ENCODE measurements around the gene KLRC3.
"Not testable (repeated sequence)": the region's sequence is repeated elsewhere in the genome, so short reads cannot be mapped to it uniquely, and the experiment has no call there.

KLRC3 gene

GRCh38 chr12:10395390-10395998 is 24.9 kb downstream of the KLRC3 start:
- TF ChIP-seq ZC3H10 (CRISPR knock-in tag; IDR thresholded peaks at IDR 0.05) (no peak), ISL1 (CRISPR knock-in tag; IDR thresholded peaks at IDR 0.05) (no peak), RARB (CRISPR knock-in tag; IDR thresholded peaks at IDR 0.05) (no peak)
- ATAC-seq: no peak

GRCh38 chr12:10394531-10395152 is 25.8 kb downstream of the KLRC3 start:
- ATAC-seq: not testable (repeated sequence)

- ATAC-seq: no peak
- TF ChIP-seq GLIS3 (CRISPR knock-in tag; IDR thresholded peaks at IDR 0.05): no peak
- no peak for TF ChIP-seq CSRNP3 (CRISPR knock-in tag; IDR thresholded peaks at IDR 0.05)
Measured at GRCh38 chr12:10393291-10393690, 27.1 kb downstream of the KLRC3 start.

- no peak for ATAC-seq
- TF ChIP-seq RARB (CRISPR knock-in tag; IDR thresholded peaks at IDR 0.05): no peak
- TF ChIP-seq POU6F1 (CRISPR knock-in tag; IDR thresholded peaks at IDR 0.05; ENCODE audit: borderline replicate concordance, low read depth): no peak
- TF ChIP-seq CSDC2 (CRISPR knock-in tag; IDR thresholded peaks at IDR 0.05): no peak
- no peak for TF ChIP-seq TSHZ2 (CRISPR knock-in tag; IDR thresholded peaks at IDR 0.05)
- no peak for TF ChIP-seq SNAI2 (CRISPR knock-in tag; IDR thresholded peaks at IDR 0.05)
- TF ChIP-seq ZFP30 (CRISPR knock-in tag; IDR thresholded peaks at IDR 0.05): no peak
- no peak for TF ChIP-seq TOX (CRISPR knock-in tag; IDR thresholded peaks at IDR 0.05; ENCODE audit: borderline replicate concordance)
- TF ChIP-seq CSRNP3 (CRISPR knock-in tag; IDR thresholded peaks at IDR 0.05): no peak
- no peak for TF ChIP-seq ZFP3 (CRISPR knock-in tag; IDR thresholded peaks at IDR 0.05)
- TF ChIP-seq ESRRG (CRISPR knock-in tag; IDR thresholded peaks at IDR 0.05): no peak
- no peak for TF ChIP-seq ISL1 (CRISPR knock-in tag; IDR thresholded peaks at IDR 0.05)
- TF ChIP-seq ZNF8 (CRISPR knock-in tag; IDR thresholded peaks at IDR 0.05): no peak
Measured at GRCh38 chr12:10392394-10392930, 27.9 kb downstream of the KLRC3 start.

- not testable (repeated sequence) for ATAC-seq
Measured at GRCh38 chr12:10390991-10391390, 29.4 kb downstream of the KLRC3 start.

- TF ChIP-seq CSDC2 (CRISPR knock-in tag; IDR thresholded peaks at IDR 0.05): no peak
- no peak for TF ChIP-seq ISL1 (CRISPR knock-in tag; IDR thresholded peaks at IDR 0.05)
- TF ChIP-seq GLIS3 (CRISPR knock-in tag; IDR thresholded peaks at IDR 0.05): no peak
- TF ChIP-seq PATZ1 (CRISPR knock-in tag; IDR thresholded peaks at IDR 0.05; ENCODE audit: borderline replicate concordance): no peak
- no peak for TF ChIP-seq RARB (CRISPR knock-in tag; IDR thresholded peaks at IDR 0.05)
- TF ChIP-seq ZC3H10 (CRISPR knock-in tag; IDR thresholded peaks at IDR 0.05): no peak
- TF ChIP-seq PPARA (CRISPR knock-in tag; IDR thresholded peaks at IDR 0.05; ENCODE audit: borderline replicate concordance): no peak
- TF ChIP-seq ZFP3 (CRISPR knock-in tag; IDR thresholded peaks at IDR 0.05): no peak
- no peak for TF ChIP-seq POU6F1 (CRISPR knock-in tag; IDR thresholded peaks at IDR 0.05; ENCODE audit: borderline replicate concordance, low read depth)
- ATAC-seq: no peak
Measured at GRCh38 chr12:10389904-10390303, 30.5 kb downstream of the KLRC3 start, which contains the start of gene KLRK1. KLRK1 (minus strand) TSS chr12:10390041; CDS start chr12:10388810, 1,231 bp downstream.

Measured in SK-N-SH treated with all-trans-retinoic acid at 6 μM for 48 hours (cell line).